ENCODE measurements around the gene DBR1. TPM values are rescaled to one million over a fixed set of nuclear protein-coding genes. Genes with fewer than 3 reads are reported as not detected.
A peak's percentile ranks its signal among the peaks of the same experiment; 100 is the strongest.

DBR1 gene
- total and polyA plus RNA-seq, 2 of the 13 experiments (the other 11 are each of a cell fraction or from before 2014, with no cell fraction given), result 6.4 to 16.7 TPM

DNA sequence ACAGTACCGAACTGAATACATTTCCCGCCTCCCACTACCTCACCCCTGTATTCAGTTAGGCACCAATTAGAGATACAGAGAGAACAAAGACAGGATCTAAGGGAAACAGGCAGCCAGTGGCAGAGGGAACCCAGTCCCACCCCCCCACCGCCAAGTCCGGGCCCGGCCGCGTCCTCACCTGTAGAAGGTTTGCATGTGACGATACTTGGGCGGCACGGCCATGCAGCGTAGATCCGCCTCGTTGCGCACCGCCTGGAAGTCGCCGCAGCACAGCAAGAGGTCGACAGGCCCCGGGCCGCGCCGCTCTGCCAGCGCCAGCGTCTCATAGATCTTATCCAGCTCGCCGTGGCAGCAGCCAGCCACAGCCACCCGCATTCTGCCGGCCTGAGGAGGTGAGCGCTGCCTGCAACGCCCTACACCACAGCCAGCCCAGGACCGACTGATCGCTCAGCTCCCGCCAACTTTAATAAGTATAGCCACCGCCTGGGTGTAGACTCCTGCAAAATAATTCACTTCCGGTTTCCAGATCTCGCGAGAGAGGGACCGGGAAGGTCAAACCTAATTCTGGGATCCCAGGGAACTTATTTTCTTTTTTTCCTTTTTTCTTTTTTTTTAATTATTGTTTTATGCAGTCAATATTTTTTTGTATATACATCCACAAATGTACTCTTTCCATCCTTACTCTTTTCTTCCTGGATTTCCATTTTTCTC is at the start of gene DBR1 (continued):
- TF ChIP-seq, protein P1, sequence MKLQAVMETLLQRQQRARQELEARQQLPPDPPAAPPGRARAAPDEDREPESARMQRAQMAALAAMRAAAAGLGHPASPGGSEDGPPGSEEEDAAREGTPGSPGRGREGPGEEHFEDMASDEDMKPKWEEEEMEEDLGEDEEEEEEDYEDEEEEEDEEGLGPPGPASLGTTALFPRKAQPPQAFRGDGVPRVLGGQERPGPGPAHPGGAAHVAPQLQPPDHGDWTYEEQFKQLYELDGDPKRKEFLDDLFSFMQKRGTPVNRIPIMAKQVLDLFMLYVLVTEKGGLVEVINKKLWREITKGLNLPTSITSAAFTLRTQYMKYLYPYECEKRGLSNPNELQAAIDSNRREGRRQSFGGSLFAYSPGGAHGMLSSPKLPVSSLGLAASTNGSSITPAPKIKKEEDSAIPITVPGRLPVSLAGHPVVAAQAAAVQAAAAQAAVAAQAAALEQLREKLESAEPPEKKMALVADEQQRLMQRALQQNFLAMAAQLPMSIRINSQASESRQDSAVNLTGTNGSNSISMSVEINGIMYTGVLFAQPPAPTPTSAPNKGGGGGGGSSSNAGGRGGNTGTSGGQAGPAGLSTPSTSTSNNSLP (IDR thresholded peaks at IDR 0.05; ENCODE audit: low read depth, low read length), result 0 out of 2 replicates have a peak, but pooled peaks have one; percentile 11
- TF ChIP-seq CREM (IDR thresholded peaks at IDR 0.05), result 0 out of 2 replicates have a peak, but pooled peaks have one; percentile 26
- TF ChIP-seq CREM (CRISPR knock-in tag; IDR thresholded peaks at IDR 0.05), result no peak
- TF ChIP-seq GTF2F1 (IDR thresholded peaks at IDR 0.05; ENCODE audit: low read length), result no peak
- no peak; the same call in 1 of the 2 replicates for TF ChIP-seq ZNF709 (CRISPR knock-in tag; IDR thresholded peaks at IDR 0.05)
- TF ChIP-seq TGIF2 (CRISPR knock-in tag; IDR thresholded peaks at IDR 0.05), result 0 out of 2 replicates have a peak, but pooled peaks have one; percentile 9
- TF ChIP-seq, protein P2, sequence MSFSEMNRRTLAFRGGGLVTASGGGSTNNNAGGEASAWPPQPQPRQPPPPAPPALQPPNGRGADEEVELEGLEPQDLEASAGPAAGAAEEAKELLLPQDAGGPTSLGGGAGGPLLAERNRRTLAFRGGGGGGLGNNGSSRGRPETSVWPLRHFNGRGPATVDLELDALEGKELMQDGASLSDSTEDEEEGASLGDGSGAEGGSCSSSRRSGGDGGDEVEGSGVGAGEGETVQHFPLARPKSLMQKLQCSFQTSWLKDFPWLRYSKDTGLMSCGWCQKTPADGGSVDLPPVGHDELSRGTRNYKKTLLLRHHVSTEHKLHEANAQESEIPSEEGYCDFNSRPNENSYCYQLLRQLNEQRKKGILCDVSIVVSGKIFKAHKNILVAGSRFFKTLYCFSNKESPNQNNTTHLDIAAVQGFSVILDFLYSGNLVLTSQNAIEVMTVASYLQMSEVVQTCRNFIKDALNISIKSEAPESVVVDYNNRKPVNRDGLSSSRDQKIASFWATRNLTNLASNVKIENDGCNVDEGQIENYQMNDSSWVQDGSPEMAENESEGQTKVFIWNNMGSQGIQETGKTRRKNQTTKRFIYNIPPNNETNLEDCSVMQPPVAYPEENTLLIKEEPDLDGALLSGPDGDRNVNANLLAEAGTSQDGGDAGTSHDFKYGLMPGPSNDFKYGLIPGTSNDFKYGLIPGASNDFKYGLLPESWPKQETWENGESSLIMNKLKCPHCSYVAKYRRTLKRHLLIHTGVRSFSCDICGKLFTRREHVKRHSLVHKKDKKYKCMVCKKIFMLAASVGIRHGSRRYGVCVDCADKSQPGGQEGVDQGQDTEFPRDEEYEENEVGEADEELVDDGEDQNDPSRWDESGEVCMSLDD (CRISPR knock-in tag; IDR thresholded peaks at IDR 0.05; ENCODE audit: borderline replicate concordance), result no peak
- TF ChIP-seq MBNL3 (CRISPR knock-in tag; conservative IDR thresholded peaks at IDR 0.05), result no peak
- 0 out of 4 replicates have a peak, but pooled peaks of 1 of the 2 experiments have one; percentile 39 for TF ChIP-seq KLF16 (CRISPR knock-in tag; IDR thresholded peaks at IDR 0.05)
- TF ChIP-seq MXD4 (CRISPR knock-in tag; IDR thresholded peaks at IDR 0.05), result peak; percentile 59; the same call in 1 of the 2 replicates
- TF ChIP-seq ZNF274 (CRISPR knock-in tag; IDR thresholded peaks at IDR 0.05), result peak; percentile 39; the same call in 1 of the 2 replicates
- peak; percentile 87 for TF ChIP-seq SAP130 (CRISPR knock-in tag; IDR thresholded peaks at IDR 0.05; ENCODE audit: low read depth)
- no peak for TF ChIP-seq REXO4 (CRISPR knock-in tag; IDR thresholded peaks at IDR 0.05; ENCODE audit: borderline replicate concordance)
- peak; percentile 91 for TF ChIP-seq ELF1 (CRISPR knock-in tag; IDR thresholded peaks at IDR 0.05)
- TF ChIP-seq, protein P3, sequence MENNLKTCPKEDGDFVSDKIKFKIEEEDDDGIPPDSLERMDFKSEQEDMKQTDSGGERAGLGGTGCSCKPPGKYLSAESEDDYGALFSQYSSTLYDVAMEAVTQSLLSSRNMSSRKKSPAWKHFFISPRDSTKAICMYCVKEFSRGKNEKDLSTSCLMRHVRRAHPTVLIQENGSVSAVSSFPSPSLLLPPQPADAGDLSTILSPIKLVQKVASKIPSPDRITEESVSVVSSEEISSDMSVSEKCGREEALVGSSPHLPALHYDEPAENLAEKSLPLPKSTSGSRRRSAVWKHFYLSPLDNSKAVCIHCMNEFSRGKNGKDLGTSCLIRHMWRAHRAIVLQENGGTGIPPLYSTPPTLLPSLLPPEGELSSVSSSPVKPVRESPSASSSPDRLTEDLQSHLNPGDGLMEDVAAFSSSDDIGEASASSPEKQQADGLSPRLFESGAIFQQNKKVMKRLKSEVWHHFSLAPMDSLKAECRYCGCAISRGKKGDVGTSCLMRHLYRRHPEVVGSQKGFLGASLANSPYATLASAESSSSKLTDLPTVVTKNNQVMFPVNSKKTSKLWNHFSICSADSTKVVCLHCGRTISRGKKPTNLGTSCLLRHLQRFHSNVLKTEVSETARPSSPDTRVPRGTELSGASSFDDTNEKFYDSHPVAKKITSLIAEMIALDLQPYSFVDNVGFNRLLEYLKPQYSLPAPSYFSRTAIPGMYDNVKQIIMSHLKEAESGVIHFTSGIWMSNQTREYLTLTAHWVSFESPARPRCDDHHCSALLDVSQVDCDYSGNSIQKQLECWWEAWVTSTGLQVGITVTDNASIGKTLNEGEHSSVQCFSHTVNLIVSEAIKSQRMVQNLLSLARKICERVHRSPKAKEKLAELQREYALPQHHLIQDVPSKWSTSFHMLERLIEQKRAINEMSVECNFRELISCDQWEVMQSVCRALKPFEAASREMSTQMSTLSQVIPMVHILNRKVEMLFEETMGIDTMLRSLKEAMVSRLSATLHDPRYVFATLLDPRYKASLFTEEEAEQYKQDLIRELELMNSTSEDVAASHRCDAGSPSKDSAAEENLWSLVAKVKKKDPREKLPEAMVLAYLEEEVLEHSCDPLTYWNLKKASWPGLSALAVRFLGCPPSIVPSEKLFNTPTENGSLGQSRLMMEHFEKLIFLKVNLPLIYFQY (CRISPR knock-in tag; IDR thresholded peaks at IDR 0.05; ENCODE audit: borderline replicate concordance), result no peak
- no peak for TF ChIP-seq KLF11 (CRISPR knock-in tag; IDR thresholded peaks at IDR 0.05)
- TF ChIP-seq GTF3A (CRISPR knock-in tag; conservative IDR thresholded peaks at IDR 0.05), result no peak
- peak; percentile 63; the same call in 1 of the 2 replicates for TF ChIP-seq AHR (CRISPR knock-in tag; IDR thresholded peaks at IDR 0.05)
- TF ChIP-seq ZNF563 (CRISPR knock-in tag; IDR thresholded peaks at IDR 0.05), result no peak
